HG03432 (cell line): ENCODE data around the gene ERBB4.

Experiments used
- ATAC-seq: cut with Tn5 transposase; IDR thresholded peaks from one replicate; pipeline ENCODE4 v1.9.1; 2021; ENCODE audit warnings: mild to moderate bottlenecking, moderate library complexity; ENCODE audit not compliant: unreplicated experiment

ERBB4 gene

GRCh38 chr2:212367431-212367830 lies 171.2 kb downstream of the ERBB4 start:
- ATAC-seq, result no peak

- no peak for ATAC-seq
Measured at GRCh38 chr2:212364112-212364985, 174.3 kb downstream of the ERBB4 start.

DNA sequence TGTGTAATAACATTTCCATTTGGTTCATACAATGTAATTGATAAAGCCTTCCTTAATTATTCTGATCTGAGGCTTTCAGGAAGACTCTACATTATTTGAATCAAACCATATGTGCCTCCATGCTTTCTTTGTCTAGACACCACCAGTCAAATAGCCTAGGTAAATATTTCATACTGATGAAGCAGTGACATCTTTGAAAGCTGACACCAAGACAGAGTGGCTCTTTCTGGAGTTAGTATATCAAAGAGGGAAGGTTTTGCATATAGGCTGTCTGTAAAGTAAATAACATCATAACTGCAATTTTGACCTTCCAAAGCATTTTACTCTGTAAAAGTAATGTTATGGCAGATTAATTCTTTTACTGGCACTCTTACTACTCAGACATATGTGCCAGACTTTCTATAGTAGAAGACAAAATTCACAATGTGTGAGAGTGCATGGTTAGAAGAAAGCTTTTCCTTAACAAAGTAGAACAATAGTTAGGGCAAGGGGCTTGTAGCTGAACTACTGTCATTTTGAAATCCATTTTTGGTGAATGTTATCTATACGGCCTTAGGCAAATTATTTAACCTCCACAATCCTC lies 177.3 kb downstream of the ERBB4 start:
- no peak for ATAC-seq

- no peak for ATAC-seq
Measured at GRCh38 chr2:212360068-212360460, 178.5 kb downstream of the ERBB4 start.

DNA sequence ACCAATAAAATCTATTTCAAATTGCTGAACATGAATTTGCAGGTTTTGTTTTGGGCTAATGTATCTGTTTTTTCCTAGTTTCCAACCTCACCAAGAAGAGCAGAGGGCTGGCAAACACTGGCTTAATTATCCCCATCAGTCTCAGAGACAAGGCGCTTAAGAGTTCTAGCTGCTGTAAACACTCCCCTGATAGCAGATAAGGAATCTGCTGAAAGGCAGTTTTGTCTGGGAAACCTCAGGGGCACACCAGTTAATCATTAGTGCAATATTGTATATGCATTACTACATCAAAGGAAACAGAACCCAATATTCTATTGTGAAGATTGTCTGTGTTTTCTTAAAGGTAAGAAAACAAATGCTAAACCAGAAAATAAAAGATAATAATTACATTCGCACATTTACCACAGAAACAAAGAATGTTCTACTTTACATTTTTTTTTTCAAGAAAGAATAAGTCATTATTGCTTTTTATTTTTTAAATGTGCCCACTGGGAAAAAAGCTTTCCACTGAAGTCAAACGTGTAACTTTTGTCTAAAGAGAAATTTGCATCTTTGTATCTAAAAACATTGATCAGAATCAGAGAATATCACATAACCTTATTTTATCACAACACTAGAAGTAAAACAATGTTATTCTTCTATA lies 179.1 kb downstream of the ERBB4 start:
- no peak for ATAC-seq

- ATAC-seq, result no peak
Measured at GRCh38 chr2:212357606-212358005, 181.0 kb downstream of the ERBB4 start.

DNA sequence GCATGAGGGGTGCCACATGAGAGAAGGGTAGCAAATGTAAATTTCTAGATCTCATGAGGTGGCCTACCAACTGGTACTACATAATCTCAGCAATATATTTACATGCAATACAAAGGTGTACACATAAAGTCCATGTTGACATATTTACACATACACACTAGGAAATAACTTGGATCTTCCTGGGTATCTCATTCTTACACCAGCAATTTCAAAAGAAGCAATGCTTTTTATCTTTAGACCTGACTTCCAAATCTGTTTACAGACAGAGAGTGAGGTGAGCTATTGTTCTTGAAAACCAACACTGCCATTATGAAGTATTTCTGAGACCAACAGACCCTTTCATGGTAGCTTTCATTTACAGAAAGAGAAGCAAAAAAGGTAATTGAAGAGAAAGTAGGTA lies 184.2 kb downstream of the ERBB4 start:
- ATAC-seq, result no peak

DNA sequence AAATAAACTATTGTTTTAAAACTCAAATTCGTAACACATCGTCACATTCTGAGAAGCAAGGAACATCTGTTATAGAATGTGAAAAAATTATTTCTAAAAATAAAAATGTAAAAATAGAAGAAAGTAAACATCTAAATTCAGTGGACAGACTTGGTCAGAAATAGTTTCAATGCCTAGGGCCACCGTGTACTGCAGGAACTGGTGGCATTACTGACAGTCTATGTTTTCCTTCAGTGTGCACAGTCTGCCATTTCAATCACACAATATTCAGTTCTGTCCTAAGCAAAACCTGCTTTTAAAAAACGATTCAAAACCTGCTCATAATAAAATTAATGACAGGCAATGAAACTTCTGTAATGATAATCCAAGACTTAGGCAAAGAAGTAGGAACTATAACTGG lies 190.1 kb downstream of the ERBB4 start:
- no peak for ATAC-seq

GRCh38 chr2:212346865-212347264 lies 191.7 kb downstream of the ERBB4 start:
- ATAC-seq, result no peak

DNA sequence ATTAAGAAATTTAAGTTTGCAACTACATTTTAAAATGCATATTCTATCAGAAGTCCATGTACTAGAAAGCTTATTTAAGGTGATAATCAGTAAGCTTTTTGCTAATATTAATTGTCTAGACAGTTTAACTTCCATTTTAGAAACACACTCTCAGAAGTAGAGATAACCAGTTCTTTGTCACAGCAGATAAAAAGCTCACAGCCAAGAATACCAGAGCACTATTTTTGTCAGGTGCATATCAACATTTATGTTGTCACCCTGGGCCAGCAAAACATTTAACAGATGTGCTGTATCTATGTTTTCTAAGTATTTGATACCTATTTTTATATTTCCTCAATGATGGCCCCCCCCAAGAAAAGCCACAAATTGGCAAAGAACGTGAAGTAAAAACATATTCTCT lies 192.6 kb downstream of the ERBB4 start:
- no peak for ATAC-seq

DNA sequence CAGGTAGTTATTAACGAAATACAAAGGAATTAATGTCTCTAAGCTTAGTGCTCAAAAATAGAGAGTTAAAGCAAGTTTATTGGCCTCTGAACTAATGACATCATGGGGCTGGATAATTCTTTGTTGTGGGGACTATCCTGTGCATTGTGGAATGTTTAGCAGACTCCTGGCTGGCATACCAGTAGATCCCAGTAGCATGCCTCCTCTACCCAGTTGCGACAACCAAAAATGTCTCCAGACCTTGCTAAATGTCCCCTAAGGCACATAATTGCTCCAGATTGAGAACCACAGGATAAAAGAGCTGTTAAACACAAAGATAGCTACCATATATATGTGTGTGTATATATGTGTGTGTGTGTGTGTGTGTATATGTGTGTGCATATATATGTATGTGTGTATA lies 194.5 kb downstream of the ERBB4 start:
- no peak for ATAC-seq

GRCh38 chr2:212343167-212343566 lies 195.4 kb downstream of the ERBB4 start:
- no peak for ATAC-seq

DNA sequence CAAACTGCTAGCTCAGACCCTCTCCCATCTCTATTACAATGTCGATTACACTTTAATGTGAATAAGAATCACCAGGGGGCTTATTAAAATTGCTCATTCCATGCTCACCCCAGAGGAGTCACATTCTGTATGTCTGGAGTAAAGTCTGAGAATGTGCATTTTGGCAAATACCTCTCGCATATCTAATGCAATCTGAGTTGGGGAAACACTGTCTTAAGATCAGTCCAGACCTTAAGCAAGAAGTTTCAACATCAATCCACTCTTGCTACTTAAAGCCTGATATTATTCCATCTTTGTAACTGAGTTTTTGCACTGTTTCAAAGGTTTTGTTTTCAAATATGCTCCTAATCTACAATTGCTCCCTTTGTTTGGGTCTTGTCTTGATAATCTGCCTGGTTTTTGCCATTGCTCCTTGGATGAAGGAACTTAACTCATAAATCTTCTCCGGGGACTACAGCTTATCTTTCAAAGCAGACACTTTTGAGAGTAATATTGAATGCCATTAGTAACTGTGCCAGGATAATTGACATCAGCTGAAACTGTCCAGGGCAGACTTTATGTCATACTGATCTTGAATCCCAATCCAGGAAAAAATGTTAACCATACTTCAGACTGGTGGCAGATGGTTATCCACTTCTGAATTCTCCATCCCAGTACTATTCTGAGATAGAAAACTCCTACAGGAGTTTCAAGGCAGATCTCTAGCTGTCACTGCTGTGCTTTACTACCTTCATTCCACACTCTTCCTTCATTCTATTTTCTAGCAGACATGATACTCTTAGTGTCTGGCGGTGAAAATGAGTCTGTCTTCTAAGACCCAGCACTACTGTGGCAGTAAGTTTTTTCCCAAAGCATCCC lies 200.9 kb downstream of the ERBB4 start:
- ATAC-seq, result no peak

DNA sequence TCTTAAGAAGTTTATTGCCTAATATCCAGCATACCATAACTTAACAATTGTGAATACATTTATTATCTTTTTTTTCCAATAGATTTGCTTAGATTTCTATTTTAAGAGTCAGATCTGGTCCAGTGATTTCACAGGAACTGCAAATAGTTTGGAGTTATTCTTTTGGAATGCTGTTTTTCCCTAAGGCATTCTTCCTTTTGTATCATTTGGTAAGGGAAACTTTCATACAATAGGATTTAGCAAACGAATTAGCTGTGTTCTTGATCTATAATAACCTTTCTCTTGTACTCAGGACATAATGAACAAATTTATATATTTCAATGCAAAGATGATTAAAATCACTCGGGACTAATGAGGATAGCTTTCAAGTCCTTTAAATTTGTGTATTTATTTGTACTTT lies 201.6 kb downstream of the ERBB4 start:
- ATAC-seq, result no peak

- ATAC-seq, result no peak
Measured at GRCh38 chr2:212330263-212330662, 208.3 kb downstream of the ERBB4 start.

- ATAC-seq, result no peak
Measured at GRCh38 chr2:212328712-212329496, 209.7 kb downstream of the ERBB4 start.

GRCh38 chr2:212328136-212328535 lies 210.5 kb downstream of the ERBB4 start:
- ATAC-seq, result no peak

DNA sequence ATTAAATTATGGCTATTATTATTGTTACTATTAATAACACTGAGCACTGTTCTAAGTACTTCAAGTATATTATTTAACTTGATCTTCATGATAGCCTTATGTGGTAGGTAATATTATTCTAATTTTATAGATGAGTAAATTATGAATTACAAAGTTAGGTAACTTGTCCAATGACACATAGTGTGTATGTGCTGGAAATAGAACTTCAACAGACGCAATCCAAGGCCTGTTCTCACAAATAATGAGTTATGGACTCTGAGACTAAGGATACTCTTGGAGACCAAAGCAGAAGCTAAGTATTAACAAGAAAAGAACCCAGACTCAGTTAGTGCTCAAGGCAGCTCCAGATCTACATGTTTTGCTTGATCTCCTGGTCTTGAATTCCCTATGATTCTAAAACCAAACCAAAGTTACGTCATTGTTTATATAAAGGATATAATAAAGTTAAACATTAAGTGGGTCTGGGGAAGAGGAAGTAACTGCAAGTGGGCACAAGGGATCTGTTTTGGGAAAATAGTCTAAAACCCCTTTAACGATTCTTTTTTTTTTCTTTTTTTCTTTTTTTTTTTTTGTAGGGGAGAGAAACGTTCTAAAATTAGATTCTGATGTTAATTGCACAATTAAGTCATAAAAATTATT lies 211.3 kb downstream of the ERBB4 start:
- no peak for ATAC-seq

DNA sequence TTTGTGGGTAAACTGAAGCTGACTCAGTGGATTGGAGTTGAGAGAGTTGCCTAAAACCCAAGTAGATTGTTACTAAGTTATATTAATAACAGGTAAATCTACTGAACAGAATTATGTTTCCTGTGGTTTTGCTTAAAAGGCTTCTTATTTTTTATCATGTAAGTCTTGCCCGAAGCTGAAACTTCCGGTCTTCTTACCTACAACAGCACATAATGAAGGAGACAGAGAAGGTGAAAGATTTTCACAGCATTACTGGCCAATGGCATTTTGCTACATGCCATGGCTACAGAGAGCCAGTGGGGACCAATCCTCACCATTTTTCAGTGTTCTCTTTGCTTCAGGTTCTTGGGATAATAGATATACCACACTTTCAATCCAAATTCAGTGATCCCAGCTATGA lies 220.0 kb downstream of the ERBB4 start:
- no peak for ATAC-seq

GRCh38 chr2:212314680-212315079 lies 223.9 kb downstream of the ERBB4 start:
- no peak for ATAC-seq
